Kidney epithelial cell (primary cell): ENCODE data around the gene VOPP1. TPM values are rescaled to one million over a fixed set of nuclear protein-coding genes. Genes with fewer than 3 reads are reported as not detected.
A peak's percentile ranks its signal among the peaks of the same experiment; 100 is the strongest.

Experiments
- DNase-seq: peaks from one replicate; pipeline ENCODE4 v3.0.0-alpha.2; 2010; ENCODE audit warnings: low read depth
- H3K27me3 ChIP-seq: 2 replicates; pipeline ENCODE4 v1.6.0; 2011; ENCODE audit warnings: low read length; ENCODE audit not compliant: control insufficient read depth, insufficient read depth
- H3K36me3 ChIP-seq: 2 replicates; pipeline ENCODE4 v1.5.1; 2011; ENCODE audit warnings: low read length; ENCODE audit not compliant: control insufficient read depth, insufficient read depth
- H3K4me3 ChIP-seq: 2 replicates; pipeline ENCODE4 v1.5.1; 2011; ENCODE audit warnings: low read depth, mild to moderate bottlenecking, control low read depth, low read length
- CTCF ChIP-seq: IDR thresholded peaks from 2 replicates; pipeline ENCODE4 v1.5.1; 2011; ENCODE audit warnings: mild to moderate bottlenecking, moderate library complexity, low read length, control low read depth, inconsistent platforms; ENCODE audit not compliant: insufficient read depth, poor library complexity, severe bottlenecking
- total RNA-seq: library from RNA; depleted of rRNA; stranded (reverse); fragments of >200 nt; gene quantifications from 2 replicates; pipeline ENCODE4 v1.2.3, GENCODE V29; 2015

VOPP1 gene
- total RNA-seq, 1 donor from 2014 or later: 118 TPM

GRCh38 chr7:55595511-55595910, 23.2 kb upstream of the VOPP1 start:
- no peak overlapping the region for H3K4me3 ChIP-seq
- no peaks in the 10 kb centered on the region for H3K36me3 ChIP-seq
- no peak for TF ChIP-seq CTCF
- H3K27me3 ChIP-seq: peaks cover 2% of the 10 kb centered on the region
- no peak for DNase-seq

- H3K4me3 ChIP-seq: no peak overlapping the region
- TF ChIP-seq CTCF: no peak
- no peaks in the 10 kb centered on the region for H3K36me3 ChIP-seq
- no peak for DNase-seq
- peaks cover 2% of the 10 kb centered on the region for H3K27me3 ChIP-seq
Measured at GRCh38 chr7:55594870-55595269, 22.6 kb upstream of the VOPP1 start.

GRCh38 chr7:55594414-55594813, 22.1 kb upstream of the VOPP1 start:
- H3K27me3 ChIP-seq: peaks cover 2% of the 10 kb centered on the region
- H3K36me3 ChIP-seq: no peaks in the 10 kb centered on the region
- no peak overlapping the region for H3K4me3 ChIP-seq
- DNase-seq: no peak
- no peak for TF ChIP-seq CTCF

GRCh38 chr7:55593515-55594318, 21.4 kb upstream of the VOPP1 start:
- H3K36me3 ChIP-seq: no peaks in the 10 kb centered on the region
- H3K27me3 ChIP-seq: peaks cover 5% of the 10 kb centered on the region
- TF ChIP-seq CTCF: peak; percentile 77
- no peak overlapping the region for H3K4me3 ChIP-seq
- no peak for DNase-seq

- H3K27me3 ChIP-seq: peaks cover 5% of the 10 kb centered on the region
- H3K36me3 ChIP-seq: no peaks in the 10 kb centered on the region
- no peak for TF ChIP-seq CTCF
- DNase-seq: no peak
- H3K4me3 ChIP-seq: no peak overlapping the region
Measured at GRCh38 chr7:55593172-55593514, 20.8 kb upstream of the VOPP1 start.

- no peaks in the 10 kb centered on the region for H3K36me3 ChIP-seq
- DNase-seq: no peak
- no peak overlapping the region for H3K4me3 ChIP-seq
- TF ChIP-seq CTCF: no peak
- peaks cover 5% of the 10 kb centered on the region for H3K27me3 ChIP-seq
Measured at GRCh38 chr7:55592492-55592891, 20.2 kb upstream of the VOPP1 start.
